Stimulated activated CD8-positive, alpha-beta memory T cell treated with anti-CD3 and anti-CD28 coated beads, Interleukin-12 subunit alpha, Interleukin-12 subunit beta, amount 100 ng/mL, for 24 hours (primary cell): ENCODE measurements around the gene ZNF488.

Source experiments
- DNase-seq: peaks from one replicate; pipeline ENCODE4 v3.0.0-alpha.2; 2020; ENCODE audit errors: extremely low read depth

The ZNF488 gene

DNA sequence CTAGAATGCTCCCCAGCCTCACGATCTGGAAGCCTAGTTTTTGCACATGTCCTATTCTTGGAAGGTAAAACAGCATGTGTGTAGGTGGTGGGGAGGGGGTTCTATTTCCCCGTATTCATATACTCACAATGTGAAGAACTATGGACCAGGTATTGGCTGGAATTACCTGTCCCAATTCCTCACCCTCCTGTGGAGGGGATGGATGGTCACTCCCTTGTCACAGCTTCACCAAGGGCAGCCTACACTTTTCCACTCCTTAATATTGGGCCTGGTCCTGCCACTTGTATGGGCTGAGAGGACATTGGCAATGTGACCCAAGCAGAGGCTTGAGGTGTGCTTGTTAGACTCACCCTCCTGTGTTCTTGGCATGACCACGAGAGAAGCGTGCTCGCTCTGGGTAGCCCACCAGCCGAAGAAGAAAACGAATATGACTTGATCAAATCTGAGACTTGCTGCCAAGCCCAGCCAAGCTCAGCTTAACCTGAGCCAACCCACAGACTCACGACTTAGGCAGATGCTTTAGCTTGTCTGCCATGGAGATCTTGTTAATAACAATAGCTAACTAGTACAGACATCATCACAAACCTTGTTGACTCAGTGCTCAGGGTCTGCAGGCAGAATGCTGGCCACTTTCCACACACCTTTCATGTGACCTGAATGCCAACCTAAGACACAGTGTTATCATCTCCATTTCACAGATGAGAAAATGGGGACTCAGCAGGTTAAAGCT lies 17.2 kb downstream of the ZNF488 start:
- no peak for DNase-seq

DNA sequence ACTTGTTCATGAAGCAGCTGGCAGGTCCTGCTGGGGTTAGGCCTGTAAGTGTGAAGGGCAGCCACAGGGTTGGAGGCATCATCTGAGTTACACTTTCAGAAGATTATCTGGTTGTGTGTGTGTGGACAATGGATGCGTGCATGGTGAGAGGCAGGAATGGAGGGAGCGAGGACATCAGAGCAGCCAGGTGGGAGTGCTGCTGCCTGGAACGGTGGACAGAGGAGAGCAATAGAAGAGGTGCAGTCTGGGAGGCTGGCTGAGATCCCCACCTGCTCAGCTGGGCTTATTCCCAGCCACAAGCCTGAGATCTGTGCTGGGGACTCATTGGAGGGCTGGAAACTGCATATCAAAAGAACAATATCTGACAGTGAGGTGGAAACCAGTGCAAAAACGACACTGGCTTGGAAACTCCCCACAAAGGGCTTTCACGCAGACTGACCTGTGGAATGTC lies 17.9 kb downstream of the ZNF488 start:
- DNase-seq, result no peak

DNA sequence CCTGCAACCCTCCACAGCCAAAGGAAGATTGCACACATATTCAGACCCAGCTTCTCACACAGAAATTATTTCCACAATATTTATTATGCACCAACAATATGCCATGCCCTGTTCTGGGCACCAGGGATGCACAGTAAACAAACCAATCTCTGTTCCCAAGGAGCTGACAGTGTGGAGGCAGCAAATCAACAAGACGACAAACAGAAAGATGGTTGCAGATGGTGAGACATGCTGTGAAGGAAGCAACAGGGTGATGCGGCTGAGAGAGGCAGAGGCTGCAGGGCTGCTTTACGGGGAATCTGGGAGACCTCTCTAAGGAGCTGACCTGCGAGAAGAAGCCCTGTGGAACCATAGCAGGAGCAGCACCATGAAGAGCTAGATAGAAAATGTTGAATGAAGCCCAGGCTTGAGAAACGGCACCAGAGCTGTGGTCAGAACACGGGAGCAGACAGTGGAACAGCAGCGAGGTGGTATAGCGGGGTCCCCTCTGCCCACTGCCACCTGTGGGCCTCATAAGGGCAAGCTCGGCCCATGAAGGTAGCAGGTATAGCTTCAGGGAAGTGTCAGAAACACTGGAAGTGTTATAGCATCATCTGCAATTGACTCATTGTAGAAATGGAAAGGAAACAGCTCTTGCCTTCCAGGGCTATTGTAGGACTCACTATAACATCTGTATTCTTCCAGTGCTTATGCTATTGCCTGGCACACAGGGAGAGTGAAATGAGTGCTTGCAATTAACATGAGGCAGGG lies 18.5 kb downstream of the ZNF488 start:
- no peak for DNase-seq

DNA sequence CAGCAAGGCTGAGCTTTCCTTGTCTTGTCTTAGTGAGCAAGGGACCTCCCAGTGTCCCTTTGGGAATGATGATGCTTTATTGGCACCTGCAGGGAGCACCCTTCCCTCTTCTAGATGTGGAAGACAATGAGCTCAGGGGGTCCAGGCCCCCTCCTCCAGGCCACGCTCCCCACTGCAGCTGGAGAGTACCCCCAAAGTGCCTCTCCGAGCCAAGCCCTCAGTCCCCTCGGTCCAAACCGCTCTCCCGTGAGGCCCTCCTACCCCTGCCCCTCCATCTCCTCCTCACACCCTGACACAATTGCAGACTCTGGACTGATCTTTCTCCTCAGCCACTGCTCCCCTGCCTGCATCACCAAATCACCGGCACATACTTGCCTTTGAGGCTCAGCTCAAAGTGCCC lies 19.2 kb downstream of the ZNF488 start:
- DNase-seq, result no peak

DNA sequence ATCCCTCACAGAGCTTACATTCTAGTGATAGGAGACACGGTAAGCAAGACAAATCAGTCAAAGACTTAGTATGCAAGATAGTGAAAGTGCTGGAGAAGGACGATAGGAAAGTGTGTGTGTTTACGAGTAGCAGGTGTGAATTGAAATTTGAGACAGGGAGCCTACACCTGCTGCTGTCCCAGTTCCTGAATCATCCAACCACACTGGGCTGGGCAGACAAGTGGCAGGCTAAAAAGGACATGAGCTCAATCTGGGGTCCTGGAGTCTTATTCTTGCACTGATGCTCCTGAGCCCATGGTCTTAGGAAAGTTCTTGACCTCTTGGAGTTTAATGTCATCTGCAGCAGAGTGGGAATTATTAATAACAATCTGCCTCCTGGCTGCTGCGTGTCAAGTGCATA lies 19.7 kb downstream of the ZNF488 start:
- DNase-seq, result no peak

DNA sequence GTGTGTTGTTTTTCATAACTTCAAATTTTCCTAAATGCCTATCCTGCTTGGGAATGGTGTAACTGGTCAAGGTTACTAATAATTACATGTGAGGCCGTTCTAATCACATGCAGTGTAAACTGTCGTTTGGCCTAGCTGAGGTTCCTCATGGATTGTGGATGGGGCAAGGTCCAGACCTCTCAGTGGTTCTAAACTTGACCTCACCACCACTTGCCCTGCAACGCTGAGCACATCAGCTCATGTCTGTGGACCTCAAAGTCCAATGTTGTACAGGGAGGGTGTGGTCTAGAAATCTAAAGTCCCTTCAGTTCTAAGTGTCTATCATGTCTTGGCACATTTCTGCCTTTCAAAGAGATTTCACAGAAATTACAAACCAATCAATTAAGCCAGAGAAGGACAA lies 20.3 kb downstream of the ZNF488 start:
- no peak for DNase-seq

DNA sequence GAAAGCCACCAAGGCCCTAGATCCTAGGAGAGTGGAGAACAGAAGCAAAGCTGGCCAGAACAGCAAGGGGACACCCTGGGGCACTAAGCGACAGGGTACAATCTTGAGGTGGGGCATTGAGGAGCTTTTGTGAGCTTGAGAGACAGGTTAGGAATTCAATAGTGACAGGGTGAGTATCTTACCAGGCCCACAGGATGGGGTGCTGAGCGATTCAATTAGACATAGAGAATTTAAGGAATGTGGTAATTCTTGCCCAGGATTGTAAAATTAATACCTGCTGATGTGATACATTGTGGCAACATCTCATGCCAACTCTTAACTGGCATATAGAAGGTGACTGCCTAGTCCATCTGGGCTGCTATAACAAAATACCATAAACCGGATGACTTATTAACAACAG lies 21.9 kb downstream of the ZNF488 start:
- no peak for DNase-seq

DNA sequence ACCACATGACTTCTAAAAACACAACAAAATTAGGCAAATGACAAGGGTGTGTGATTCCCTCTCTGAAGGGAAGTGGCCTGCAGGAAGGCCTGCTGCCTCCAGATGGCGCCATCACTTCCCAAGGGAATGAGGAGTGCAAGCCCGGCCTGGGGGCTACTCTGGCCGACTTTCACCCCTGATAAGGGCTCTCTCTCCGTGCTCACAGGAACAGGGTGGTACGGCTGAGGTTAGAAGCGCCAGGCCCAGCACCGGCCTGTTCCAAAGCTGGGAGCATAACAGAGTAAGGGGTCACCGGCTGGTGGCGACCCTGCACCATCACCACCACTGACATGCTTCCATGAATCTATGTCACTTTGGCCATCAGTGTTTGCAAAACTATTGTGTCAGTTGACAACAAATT lies 22.8 kb downstream of the ZNF488 start:
- DNase-seq, result no peak

DNA sequence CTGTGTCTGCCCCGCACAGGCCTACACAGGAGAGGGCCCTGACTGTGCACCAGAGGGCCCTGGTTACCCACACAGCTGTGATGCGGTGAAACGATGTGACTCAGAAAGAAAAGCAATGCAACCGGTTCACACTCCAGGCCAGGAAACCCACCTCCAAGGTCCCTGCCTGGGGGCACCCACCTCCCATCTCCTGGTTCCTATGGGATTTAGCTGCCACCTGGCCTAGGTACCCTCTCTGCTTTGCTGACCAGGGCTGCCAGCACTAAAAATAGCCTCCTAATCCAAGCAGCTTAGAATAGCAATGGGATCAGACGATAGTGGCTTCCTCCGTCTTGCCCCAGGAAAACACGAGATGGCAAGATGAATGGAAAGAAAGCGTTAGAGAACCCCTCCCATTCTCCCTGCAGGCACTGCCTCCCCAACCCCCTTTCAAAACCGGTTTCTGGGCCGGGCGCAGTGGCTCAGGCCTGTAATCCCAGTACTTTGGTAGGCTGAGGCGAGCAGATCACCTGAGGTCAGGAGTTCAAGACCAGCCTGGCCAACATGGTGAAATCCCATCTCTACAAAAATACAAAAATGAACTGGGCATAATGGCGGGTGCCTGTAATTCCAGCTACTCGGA lies 23.6 kb downstream of the ZNF488 start:
- no peak for DNase-seq

DNA sequence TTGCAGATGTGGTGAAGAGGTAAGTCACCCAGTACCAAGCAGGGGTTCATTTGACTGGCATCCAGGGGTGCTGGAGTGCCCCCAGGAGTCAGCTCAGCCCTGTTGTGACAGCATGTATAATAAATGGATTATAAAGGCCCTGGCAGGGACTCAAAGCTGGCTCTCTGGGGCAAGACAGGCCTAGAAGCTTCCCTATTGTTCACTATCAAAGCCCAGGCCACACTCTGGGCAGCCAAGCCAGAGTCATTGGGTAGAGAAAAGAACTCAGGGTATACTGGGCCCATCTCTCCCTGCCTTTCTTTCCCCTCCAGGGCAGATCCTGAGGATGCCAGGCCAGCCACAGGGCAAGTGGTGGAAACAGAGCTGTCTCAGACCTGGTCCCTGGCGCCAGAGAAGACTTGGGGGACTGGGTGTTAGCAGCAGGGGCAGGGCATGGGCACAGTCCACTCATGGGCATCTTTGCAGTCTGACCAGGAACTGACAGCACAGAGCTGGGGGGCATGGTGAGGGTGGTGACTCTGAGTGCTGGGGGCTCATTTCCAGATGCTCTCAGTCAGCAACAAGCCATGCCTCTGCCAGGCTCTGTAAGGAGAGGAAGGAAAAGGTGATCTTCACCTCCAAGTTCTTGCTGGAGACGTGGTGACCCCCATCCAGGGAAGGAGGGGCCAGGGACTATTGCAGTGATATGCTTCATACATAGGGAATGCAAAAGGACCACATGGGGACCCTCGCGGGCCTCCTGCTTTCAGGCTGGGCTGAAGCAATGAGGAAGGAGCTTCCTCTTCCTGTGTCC lies 24.3 kb downstream of the ZNF488 start:
- DNase-seq, result no peak

DNA sequence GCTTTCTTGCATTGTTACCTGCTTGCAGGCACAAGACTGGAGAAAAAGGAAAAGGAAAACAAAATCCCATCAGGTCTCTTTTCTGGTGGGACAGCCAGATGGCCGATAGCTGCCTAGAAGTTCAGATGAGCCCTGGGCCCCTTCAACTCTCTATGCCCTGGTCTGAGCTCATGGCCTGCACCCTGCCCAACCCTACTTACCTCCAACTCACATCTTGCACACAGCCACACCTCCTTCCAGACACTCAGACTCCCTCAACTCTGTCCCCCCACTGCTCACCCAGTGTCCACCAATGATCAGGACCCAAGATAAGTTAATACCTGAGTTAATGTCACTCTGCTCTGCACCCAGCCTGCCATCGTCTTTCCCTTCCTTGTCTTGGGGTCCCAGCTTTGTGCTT lies 25.0 kb downstream of the ZNF488 start:
- DNase-seq, result no peak

DNA sequence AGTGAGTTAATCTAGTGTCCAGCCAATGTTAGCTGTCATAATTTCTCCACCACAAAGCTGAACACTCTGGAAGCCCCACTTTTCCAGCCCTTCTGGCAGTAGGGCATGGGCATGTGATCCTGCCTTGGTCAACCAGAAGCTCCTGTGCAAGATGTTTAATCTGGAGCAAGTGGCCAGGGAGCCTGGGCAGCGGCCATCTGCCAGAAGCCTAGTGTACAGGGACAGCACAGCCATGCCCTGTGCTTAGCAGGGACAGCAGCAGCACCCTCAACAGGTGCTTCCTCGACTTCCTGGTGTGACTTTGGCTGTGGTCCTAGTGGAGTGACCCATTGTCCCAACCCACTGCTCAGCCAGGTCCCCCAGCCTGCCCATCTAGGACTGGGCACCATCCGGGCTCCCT lies 25.6 kb downstream of the ZNF488 start:
- DNase-seq, result no peak

DNA sequence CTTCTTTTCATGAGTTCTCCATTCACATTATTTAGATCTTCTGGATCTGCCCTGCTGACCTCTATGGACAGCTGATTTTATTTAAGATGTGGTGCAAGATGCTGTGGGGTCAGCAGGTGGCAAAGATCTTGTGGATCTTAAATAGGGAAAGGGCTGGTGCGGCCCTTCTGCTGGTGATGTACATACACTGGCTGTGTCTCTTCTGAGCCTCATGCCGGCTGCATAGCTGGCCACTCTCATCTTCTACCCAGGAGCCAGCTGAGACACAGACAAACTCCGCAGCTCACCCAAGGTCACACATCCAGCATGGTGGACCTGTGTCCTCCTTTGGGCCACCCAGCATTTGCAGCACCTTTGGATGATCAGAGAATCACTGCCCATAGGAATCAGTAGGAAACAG lies 26.2 kb downstream of the ZNF488 start:
- DNase-seq, result no peak

DNA sequence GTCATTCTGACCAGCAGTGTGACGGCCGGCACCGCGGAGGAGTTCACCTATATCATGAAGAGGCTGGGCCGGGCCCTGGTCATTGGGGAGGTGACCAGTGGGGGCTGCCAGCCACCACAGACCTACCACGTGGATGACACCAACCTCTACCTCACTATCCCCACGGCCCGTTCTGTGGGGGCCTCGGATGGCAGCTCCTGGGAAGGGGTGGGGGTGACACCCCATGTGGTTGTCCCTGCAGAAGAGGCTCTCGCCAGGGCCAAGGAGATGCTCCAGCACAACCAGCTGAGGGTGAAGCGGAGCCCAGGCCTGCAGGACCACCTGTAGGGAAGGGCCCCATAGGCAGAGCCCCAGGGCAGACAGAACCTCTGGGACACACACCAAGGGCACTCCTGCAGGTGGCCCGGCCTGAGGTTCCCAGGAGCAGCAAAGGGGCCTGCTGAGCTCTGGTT lies 26.9 kb downstream of the ZNF488 start:
- DNase-seq, result no peak

DNA sequence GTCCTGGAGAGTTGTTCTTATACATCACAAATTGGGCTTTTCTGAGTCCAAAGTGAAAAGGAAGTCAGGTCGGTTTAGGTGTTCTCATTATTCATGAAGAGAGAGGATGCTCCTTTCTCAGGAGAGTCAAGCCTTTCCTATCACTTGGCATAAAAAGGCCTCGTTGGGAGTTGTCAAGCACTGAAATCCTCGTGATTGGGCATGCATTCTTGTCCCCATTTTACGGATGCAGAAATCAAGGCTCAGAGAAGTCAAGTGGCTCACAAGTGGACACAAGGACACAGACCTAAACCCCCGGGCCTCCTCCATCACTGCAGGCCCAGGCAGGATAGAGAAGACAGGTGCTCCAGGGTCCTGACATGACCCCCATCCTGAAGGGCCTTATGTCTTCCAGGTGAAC lies 27.4 kb downstream of the ZNF488 start:
- no peak for DNase-seq

DNA sequence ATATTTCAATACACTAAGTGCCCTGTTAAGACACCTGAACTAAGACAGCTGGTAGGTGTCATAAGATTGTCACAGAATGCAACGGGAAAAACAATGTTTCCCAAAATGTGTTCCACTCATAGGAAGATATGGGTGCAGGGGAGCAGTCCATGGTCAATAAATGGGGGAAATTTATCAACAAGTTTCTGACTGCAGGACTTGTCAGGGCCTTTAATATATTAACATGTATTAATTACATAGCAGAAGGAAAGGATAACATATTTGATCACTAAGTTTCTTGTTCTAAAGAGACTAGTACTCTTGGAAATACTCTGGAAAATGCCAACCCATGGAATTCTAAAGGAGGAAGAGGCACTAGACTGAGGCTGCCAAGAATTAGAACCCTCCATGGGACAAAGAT lies 29.2 kb downstream of the ZNF488 start:
- DNase-seq, result no peak

DNA sequence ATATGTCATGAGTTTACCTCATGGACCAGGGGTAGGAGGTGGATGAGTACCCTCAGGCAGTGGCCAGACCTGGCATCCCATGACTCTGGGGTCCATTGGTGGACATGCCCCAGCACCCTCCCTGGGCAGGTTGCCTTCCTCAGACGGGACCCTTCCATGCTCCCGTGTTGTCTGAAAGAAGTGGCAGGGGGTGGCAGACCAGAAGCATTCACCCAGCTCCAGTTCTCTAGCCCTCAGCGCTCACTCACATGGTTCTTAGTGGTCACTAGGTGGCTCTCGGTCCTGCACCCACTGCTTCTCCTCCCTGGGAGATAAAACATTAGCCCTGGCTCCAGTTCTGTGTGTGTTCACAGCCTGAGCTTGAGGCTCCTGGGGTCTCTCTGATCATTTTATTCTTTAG lies 29.9 kb downstream of the ZNF488 start:
- DNase-seq, result no peak

DNA sequence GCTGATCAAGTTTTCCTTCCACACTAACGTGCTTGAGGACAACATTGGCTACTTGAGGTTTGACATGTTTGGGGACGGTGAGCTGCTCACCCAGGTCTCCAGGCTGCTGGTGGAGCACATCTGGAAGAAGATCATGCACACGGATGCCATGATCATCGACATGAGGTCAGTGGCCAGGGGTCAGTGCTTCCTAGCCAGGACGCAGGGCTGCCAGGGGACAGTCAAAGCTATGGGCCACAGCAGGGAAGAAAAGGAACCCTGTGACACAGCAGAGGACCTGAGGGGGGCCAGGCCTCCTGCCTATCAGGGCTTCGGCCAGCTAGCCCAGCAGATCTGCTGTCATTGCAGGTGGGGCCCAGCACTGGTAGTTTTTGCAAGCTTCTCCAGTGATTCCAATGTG lies 30.7 kb downstream of the ZNF488 start:
- DNase-seq, result no peak

DNA sequence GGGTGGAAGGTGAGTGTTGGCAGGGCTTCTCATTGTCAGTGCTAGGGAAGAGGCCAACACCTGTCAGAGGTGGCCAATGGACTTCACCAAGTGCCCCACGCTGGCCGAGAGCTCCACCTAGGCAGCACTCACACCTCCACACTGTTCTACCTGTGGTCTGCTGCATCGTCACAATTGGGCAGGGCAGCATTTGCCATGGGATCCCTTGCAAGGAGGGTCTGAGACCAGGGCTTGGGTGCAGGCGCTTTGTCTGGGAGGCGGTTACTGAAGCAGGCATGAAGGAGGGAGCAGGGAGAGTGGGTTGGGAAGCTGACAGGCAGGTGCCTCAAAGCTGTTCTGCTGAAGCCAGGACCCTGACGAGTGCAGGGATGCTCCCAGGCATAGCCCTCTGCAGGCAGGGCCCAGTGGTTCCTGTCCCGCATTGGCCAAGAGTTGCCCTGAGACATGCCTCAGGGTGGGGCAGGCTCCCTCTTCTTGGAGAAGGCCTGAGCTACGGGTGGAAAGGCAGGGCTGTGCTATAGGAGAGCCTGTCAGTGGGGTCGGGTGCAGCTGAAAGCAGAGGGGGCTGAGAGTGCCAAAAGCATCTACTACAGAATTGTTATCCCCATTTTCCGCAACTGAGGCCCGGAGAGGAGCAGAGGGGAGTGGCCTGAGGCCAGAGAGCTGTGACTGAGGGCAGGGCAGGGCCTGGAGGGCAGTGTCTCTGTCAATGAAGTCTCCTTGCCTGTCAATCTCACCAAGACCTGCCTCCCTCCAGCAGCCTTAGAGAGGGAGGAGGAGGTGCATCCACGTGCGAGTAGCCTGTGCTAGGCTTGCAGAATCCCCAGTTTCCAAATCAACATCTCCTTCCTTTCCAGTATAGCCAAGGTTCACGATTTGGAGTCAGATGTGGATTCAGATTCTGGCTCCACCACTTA lies 31.9 kb downstream of the ZNF488 start:
- no peak for DNase-seq

DNA sequence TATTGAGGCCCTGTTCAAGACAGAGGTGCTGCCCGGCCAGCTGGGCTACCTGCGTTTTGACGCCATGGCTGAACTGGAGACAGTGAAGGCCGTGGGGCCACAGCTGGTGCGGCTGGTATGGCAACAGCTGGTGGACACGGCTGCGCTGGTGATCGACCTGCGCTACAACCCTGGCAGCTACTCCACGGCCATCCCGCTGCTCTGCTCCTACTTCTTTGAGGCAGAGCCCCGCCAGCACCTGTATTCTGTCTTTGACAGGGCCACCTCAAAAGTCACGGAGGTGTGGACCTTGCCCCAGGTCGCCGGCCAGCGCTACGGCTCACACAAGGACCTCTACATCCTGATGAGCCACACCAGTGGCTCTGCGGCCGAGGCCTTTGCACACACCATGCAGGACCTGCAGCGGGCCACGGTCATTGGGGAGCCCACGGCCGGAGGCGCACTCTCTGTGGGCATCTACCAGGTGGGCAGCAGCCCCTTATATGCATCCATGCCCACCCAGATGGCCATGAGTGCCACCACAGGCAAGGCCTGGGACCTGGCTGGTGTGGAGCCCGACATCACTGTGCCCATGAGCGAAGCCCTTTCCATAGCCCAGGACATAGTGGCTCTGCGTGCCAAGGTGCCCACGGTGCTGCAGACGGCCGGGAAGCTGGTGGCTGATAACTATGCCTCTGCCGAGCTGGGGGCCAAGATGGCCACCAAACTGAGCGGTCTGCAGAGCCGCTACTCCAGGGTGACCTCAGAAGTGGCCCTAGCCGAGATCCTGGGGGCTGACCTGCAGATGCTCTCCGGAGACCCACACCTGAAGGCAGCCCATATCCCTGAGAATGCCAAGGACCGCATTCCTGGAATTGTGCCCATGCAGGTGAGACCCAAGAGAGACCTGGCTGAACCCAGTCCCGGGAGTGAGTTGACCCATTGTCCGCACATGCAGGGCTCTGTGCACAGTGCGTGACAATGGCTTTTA lies 33.1 kb downstream of the ZNF488 start:
- DNase-seq, result no peak
